Gastroesophageal sphincter (tissue), 4 donors: ENCODE data around the gene RAD51D. TPM values are rescaled to one million over a fixed set of nuclear protein-coding genes. Genes with fewer than 3 reads are reported as not detected.

Experiments
- ATAC-seq: fragments of 150-250 bp; one replicate; pipeline ENCODE4 v1.9.1; 2016; ENCODE audit warnings: mild to moderate bottlenecking, moderate library complexity
- H3K27ac ChIP-seq, 4 donors: fragments of 200-600 bp; sonication (generic) in 3 of 4; 1 replicate in 3 of 4; 2 replicates in 1 of 4; pipeline ENCODE4 v1.5.1; 2016 to 2019
- H3K27me3 ChIP-seq: fragments of 200-600 bp; sonication (generic); one replicate; pipeline ENCODE4 v1.5.1; 2019
- H3K36me3 ChIP-seq, 2 donors: fragments of 200-600 bp; sonication (generic); one replicate each; pipeline ENCODE4 v1.5.1; 2019; ENCODE audit warnings: control low read depth in 1 of 2
- H3K4me1 ChIP-seq, 3 donors: fragments of 200-600 bp; sonication (generic); 1 replicate in 2 of 3; 2 replicates in 1 of 3; pipeline ENCODE4 v1.5.1; 2016 to 2019; ENCODE audit warnings: control low read depth in 2 of 3
- H3K4me3 ChIP-seq, 2 donors: fragments of 200-600 bp; sonication (generic); one replicate each; pipeline ENCODE4 v1.5.1; 2019; ENCODE audit warnings: mild to moderate bottlenecking in 1 of 2, moderate library complexity in 1 of 2
- H3K9me3 ChIP-seq, 3 donors: fragments of 200-600 bp; sonication (generic); one replicate each; pipeline ENCODE4 v1.5.1; 2017 to 2019; ENCODE audit warnings: control low read depth in 2 of 3
- EP300 ChIP-seq: sonication (generic); formaldehyde crosslinking; IDR thresholded peaks from one replicate; pipeline ENCODE4 v1.6.1; 2017; ENCODE audit warnings: antibody characterized with exemption, mild to moderate bottlenecking
- POLR2A ChIP-seq, 2 donors: fragments of 450-650 bp; IDR thresholded peaks; one replicate each; pipeline ENCODE4 v1.6.1; 2017; ENCODE audit warnings: antibody characterized with exemption in 2 of 2, mild to moderate bottlenecking in 2 of 2, moderate library complexity in 1 of 2
- POLR2AphosphoS5 ChIP-seq: sonication (generic); formaldehyde crosslinking; IDR thresholded peaks from one replicate; pipeline ENCODE4 v1.6.1; 2017; ENCODE audit warnings: antibody characterized with exemption
- whole genome bisulfite sequencing, 2 donors: methylation state at CpG; one replicate each; pipeline ENCODE4 v1.1.5; 2018; ENCODE audit warnings: low coverage in 1 of 2; 5-methylcytosine and 5-hydroxymethylcytosine counted together
- total RNA-seq, 4 donors: library from RNA; depleted of rRNA; stranded (reverse); fragments of >200 nt; gene quantifications; one replicate each; pipeline ENCODE4 v1.1.0, GENCODE V29; 2016
- TF ChIP-seq, protein P1 (sequence below), 4 experiments: fragments of 200-600 bp in 2 of 4; fragments of 450-650 bp in 2 of 4; sonication (generic) in 1 of 4; IDR thresholded peaks; one replicate each; pipeline ENCODE4 v1.5.1; 2017 to 2019; ENCODE audit warnings: antibody characterized with exemption in 4 of 4, mild to moderate bottlenecking in 2 of 4, moderate library complexity in 2 of 4

Gene RAD51D
- total RNA-seq, 4 donors from 2014 or later: 5.1 to 11.1 (median 9.1) TPM

DNA sequence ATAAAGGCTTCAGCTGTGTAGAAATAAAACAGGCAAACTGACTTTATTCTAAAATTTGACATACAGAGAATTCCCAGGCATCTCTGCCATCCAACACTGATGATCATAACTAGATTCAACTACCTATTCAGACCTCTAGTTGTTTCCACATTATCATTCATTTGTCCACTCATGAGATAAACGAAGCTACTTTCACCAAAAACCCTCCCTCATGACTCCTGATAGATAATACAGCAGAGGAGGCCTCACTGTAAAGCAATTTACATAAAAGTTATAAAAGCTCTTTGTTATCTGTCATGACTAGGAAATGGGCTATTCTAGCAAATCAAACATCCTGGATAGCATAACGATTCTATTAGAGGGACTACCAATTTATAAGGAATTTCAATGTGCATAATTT lies 36.6 kb downstream of the RAD51D start:
- no peak overlapping the region for H3K27ac ChIP-seq
- H3K4me1 ChIP-seq: peaks cover 4 to 34% (median 6%) of the 10 kb centered on the region in 3 donors
- no peaks in the 10 kb centered on the region for H3K36me3 ChIP-seq
- H3K9me3 ChIP-seq: no peaks in the 10 kb centered on the region
- WGBS, 2 donors: 82 to 83% methylated on average over 2 of the region's 2 CpGs
- no peak overlapping the region for H3K4me3 ChIP-seq
- TF ChIP-seq POLR2AphosphoS5 (no peak), POLR2A (IDR thresholded peaks at IDR 0.05) (no peak), EP300 (no peak)
- TF ChIP-seq, protein P1, sequence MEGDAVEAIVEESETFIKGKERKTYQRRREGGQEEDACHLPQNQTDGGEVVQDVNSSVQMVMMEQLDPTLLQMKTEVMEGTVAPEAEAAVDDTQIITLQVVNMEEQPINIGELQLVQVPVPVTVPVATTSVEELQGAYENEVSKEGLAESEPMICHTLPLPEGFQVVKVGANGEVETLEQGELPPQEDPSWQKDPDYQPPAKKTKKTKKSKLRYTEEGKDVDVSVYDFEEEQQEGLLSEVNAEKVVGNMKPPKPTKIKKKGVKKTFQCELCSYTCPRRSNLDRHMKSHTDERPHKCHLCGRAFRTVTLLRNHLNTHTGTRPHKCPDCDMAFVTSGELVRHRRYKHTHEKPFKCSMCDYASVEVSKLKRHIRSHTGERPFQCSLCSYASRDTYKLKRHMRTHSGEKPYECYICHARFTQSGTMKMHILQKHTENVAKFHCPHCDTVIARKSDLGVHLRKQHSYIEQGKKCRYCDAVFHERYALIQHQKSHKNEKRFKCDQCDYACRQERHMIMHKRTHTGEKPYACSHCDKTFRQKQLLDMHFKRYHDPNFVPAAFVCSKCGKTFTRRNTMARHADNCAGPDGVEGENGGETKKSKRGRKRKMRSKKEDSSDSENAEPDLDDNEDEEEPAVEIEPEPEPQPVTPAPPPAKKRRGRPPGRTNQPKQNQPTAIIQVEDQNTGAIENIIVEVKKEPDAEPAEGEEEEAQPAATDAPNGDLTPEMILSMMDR (IDR thresholded peaks at IDR 0.05): no peak
- ATAC-seq: no peak
- no peaks in the 10 kb centered on the region for H3K27me3 ChIP-seq

DNA sequence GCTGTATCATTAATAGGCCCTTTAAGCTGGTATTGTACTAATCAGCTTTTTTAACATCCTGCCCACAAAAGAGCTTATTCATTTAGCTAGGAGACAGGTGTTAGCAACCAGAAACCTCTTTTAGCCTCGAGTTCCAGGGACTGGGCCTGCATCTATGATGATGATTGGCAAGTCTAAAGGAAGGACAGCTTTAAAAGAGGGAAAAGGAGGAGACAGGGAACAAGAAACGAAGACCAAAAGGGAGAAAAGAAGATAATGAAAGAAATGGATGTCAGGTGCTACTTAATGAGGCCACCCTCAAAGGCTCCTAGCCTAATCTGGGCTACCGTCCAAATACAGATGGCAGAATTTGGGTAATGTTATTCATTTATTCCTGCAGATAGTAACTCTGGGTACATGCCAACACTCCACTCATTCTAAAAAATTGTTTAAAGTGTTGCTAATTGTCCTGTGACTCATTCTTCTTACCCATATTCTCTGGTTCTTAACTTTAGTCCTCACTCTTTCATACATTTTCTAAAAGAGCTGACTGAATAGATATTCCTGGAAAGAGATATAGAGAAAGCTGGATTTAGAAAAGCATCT lies 37.5 kb downstream of the RAD51D start:
- Histone ChIP-seq H3K9me3 (no peaks in the 10 kb centered on the region), H3K27me3 (no peaks in the 10 kb centered on the region), H3K36me3 (no peaks in the 10 kb centered on the region), H3K4me3 (no peak overlapping the region), H3K27ac (no peak overlapping the region), H3K4me1 (peaks cover 0 to 25% (median 6%) of the 10 kb centered on the region in 3 donors)
- 13 to 37% methylated on average over 3 of the region's 3 CpGs for WGBS, 2 donors
- no peak for ATAC-seq
- peak; percentile 50 for TF ChIP-seq POLR2AphosphoS5
- TF ChIP-seq, protein P1 (IDR thresholded peaks at IDR 0.05): no peak

DNA sequence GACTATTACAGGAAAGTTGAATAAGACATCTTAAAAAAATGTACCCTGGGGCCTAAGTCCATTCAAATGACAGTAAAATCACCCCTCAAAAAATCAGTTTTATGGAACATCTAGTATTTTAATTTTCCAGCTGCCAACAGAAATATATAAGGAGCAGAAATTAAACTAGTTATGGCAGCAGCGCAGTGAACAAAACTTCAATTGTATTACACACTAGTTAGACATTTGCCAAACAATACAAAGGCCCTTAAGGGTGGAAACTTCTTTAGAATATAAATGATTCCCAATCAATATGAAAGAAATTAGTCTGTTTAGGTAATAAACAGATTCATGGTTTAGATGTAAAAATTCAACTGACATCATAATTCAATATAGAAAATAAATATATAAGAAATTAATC lies 38.0 kb downstream of the RAD51D start:
- H3K27me3 ChIP-seq: no peaks in the 10 kb centered on the region
- H3K27ac ChIP-seq: no peak overlapping the region
- 86 to 95% methylated on average over 1 of the region's 1 CpG for WGBS, 2 donors
- H3K4me1 ChIP-seq: peaks cover 0 to 20% (median 6%) of the 10 kb centered on the region in 3 donors
- H3K4me3 ChIP-seq: no peak overlapping the region
- H3K9me3 ChIP-seq: no peaks in the 10 kb centered on the region
- no peaks in the 10 kb centered on the region for H3K36me3 ChIP-seq
- no peak for ATAC-seq
- TF ChIP-seq POLR2A (IDR thresholded peaks at IDR 0.05) (no peak), POLR2AphosphoS5 (no peak), EP300 (no peak)
- TF ChIP-seq, protein P1 (IDR thresholded peaks at IDR 0.05): no peak

DNA sequence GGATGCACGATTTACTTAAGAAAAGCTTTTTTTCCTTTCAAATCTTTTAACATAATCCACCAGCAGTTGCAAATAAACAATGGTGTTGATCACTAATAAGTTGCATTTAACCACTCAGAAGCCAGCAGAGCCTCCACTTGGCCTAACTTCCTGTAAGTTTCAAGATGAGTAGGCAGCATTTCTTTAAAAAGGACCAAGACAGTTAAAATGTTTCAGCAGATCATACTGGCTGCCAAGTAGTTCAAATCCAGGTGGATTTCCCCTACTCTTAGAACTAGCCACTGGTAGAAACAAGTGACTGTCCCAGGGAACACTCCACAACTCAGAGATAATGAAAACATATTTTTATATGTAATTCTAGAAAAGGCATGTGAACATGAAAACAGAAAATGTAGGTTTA lies 39.1 kb downstream of the RAD51D start:
- no peak overlapping the region for H3K4me3 ChIP-seq
- no peaks in the 10 kb centered on the region for H3K36me3 ChIP-seq
- no peak overlapping the region for H3K27ac ChIP-seq
- WGBS, 2 donors: 46 to 56% methylated on average over 1 of the region's 1 CpG
- peaks cover 0 to 20% (median 6%) of the 10 kb centered on the region in 3 donors for H3K4me1 ChIP-seq
- no peak for TF ChIP-seq EP300
- TF ChIP-seq, protein P1 (IDR thresholded peaks at IDR 0.05): no peak
- no peak for TF ChIP-seq POLR2A (IDR thresholded peaks at IDR 0.05)
- no peak for TF ChIP-seq POLR2AphosphoS5
- no peak for ATAC-seq
- no peaks in the 10 kb centered on the region for H3K9me3 ChIP-seq
- no peaks in the 10 kb centered on the region for H3K27me3 ChIP-seq
